Natural killer cell (primary cell): ENCODE results near the gene FRMD6. TPM values are rescaled to one million over a fixed set of nuclear protein-coding genes. Genes with fewer than 3 reads are reported as not detected.
"Not testable (repeated sequence)": the region's sequence is repeated elsewhere in the genome, so short reads cannot be mapped to it uniquely, and the experiment has no call there.

Experiments
- ATAC-seq, 3 donors: fragments of 150-1000 bp in 2 of 3; fragments of 200-7000 bp in 1 of 3; cut with Tn5 transposase; 1 replicate in 1 of 3; 2 replicates in 2 of 3; pipeline ENCODE4 v1.10.0; 2021; ENCODE audit warnings: mild to moderate bottlenecking in 2 of 3, moderate library complexity in 2 of 3
- DNase-seq, 2 donors: peaks; one replicate each; pipeline versions ENCODE4 v3.0.0 to v3.0.0-alpha.2; 2013 to 2021; ENCODE audit warnings: mixed read lengths in 1 of 2
- H3K27ac ChIP-seq: one replicate; pipeline ENCODE4 v1.5.1; 2013; ENCODE audit warnings: mild to moderate bottlenecking, low read length
- H3K27me3 ChIP-seq: one replicate; pipeline ENCODE4 v1.6.1; 2013; ENCODE audit warnings: low read length; ENCODE audit not compliant: control insufficient read depth, insufficient read depth
- H3K36me3 ChIP-seq: one replicate; pipeline ENCODE4 v1.6.1; 2013; ENCODE audit warnings: low read length; ENCODE audit not compliant: control insufficient read depth, insufficient read depth
- H3K4me1 ChIP-seq: one replicate; pipeline ENCODE4 v1.6.1; 2013; ENCODE audit warnings: low read length; ENCODE audit not compliant: control insufficient read depth, insufficient read depth
- H3K4me3 ChIP-seq: one replicate; pipeline ENCODE4 v1.5.1; 2013; ENCODE audit warnings: low read length
- H3K9me3 ChIP-seq: one replicate; pipeline ENCODE4 v1.6.1; 2013; ENCODE audit warnings: low read length; ENCODE audit not compliant: control insufficient read depth, insufficient read depth
- H3K27ac Mint-ChIP-seq, 2 donors: one replicate each; pipeline ENCODE4 v1.8.0; 2022; ENCODE audit warnings: mild to moderate bottlenecking in 2 of 2, mixed read lengths in 2 of 2, moderate library complexity in 1 of 2
- H3K27me3 Mint-ChIP-seq, 2 donors: one replicate each; pipeline ENCODE4 v1.8.0; 2022; ENCODE audit warnings: low read depth in 2 of 2, mixed read lengths in 2 of 2
- H3K36me3 Mint-ChIP-seq: one replicate; pipeline ENCODE4 v1.8.0; 2022; ENCODE audit warnings: mixed read lengths
- H3K4me1 Mint-ChIP-seq, 2 donors: one replicate each; pipeline ENCODE4 v1.8.0; 2022; ENCODE audit warnings: mixed read lengths in 2 of 2
- H3K4me3 Mint-ChIP-seq: one replicate; pipeline ENCODE4 v1.8.0; 2022; ENCODE audit warnings: mild to moderate bottlenecking, moderate library complexity, mixed read lengths
- H3K9me3 Mint-ChIP-seq, 2 donors: one replicate each; pipeline ENCODE4 v1.8.0; 2022; ENCODE audit warnings: mixed read lengths in 2 of 2
- CTCF ChIP-seq: fragments of 200-600 bp; IDR thresholded peaks from one replicate; pipeline ENCODE4 v1.8.0; 2022; ENCODE audit warnings: antibody characterized with exemption
- WGBS: methylation state at CpG from one replicate; pipeline ENCODE4 v1.1.7; 2013; ENCODE audit warnings: missing lambda C conversion rate; ENCODE audit not compliant: insufficient coverage; 5-methylcytosine and 5-hydroxymethylcytosine counted together
- intact Hi-C: fragments of 100-400 bp; cut with micrococcal nuclease; formaldehyde crosslinking; loops from one replicate; pipeline ENCODE4 v1.14.2; 2022
- total RNA-seq, 4 donors: library from RNA; stranded (reverse); fragments of 120-200 nt in 1 of 4; gene quantifications; one replicate each; pipeline versions ENCODE4 v1.2.3 to v1.2.4, GENCODE V29; 2013 to 2022

Gene FRMD6
- total RNA-seq, 3 donors from 2014 or later (not counting 1 experiment from before 2014, with no cell fraction given), result 1.5 to 3.8 (median 2.3) TPM

- DNase-seq (no peak), ATAC-seq (no peak)
- H3K27me3 ChIP-seq, result no peaks in the 10 kb centered on the region
- H3K4me3 Mint-ChIP-seq, result no peak overlapping the region
- no peaks in the 10 kb centered on the region for H3K36me3 Mint-ChIP-seq
- intact Hi-C loops, result no loop called here
- H3K27ac Mint-ChIP-seq, result no peak overlapping the region
- no peak overlapping the region for H3K27ac ChIP-seq
- no peak for TF ChIP-seq CTCF
- no peaks in the 10 kb centered on the region for H3K9me3 ChIP-seq
- no peaks in the 10 kb centered on the region for H3K36me3 ChIP-seq
- WGBS, result 82% methylated on average over 2 of the region's 2 CpGs
- no peak overlapping the region for H3K4me3 ChIP-seq
- peaks cover 11 to 27% of the 10 kb centered on the region in 2 donors for H3K27me3 Mint-ChIP-seq
- H3K9me3 Mint-ChIP-seq, result no peaks in the 10 kb centered on the region
- no peaks in the 10 kb centered on the region for H3K4me1 ChIP-seq
- H3K4me1 Mint-ChIP-seq, result peaks cover 0 to 11% of the 10 kb centered on the region in 2 donors
Observed at GRCh38 chr14:51630987-51631386, 20.7 kb upstream of the FRMD6 start.

- H3K9me3 ChIP-seq, H3K9me3 Mint-ChIP-seq, ATAC-seq, H3K36me3 Mint-ChIP-seq, H3K27ac Mint-ChIP-seq, intact Hi-C loops, H3K4me1 ChIP-seq, H3K4me1 Mint-ChIP-seq, DNase-seq, H3K4me3 ChIP-seq, H3K27me3 ChIP-seq, H3K36me3 ChIP-seq, H3K4me3 Mint-ChIP-seq, H3K27ac ChIP-seq: not testable (repeated sequence)
- 88% methylated on average over 2 of the region's 2 CpGs for WGBS
- H3K27me3 Mint-ChIP-seq, result peaks cover 25 to 44% of the 10 kb centered on the region in 2 donors
Observed at GRCh38 chr14:51633298-51633697, 18.4 kb upstream of the FRMD6 start.

- Histone ChIP-seq H3K4me1 (no peaks in the 10 kb centered on the region), H3K27me3 (no peaks in the 10 kb centered on the region), H3K9me3 (no peaks in the 10 kb centered on the region), H3K27ac (no peak overlapping the region), H3K36me3 (no peaks in the 10 kb centered on the region), H3K4me3 (no peak overlapping the region)
- no peak for DNase-seq
- Mint-ChIP-seq H3K9me3 (no peaks in the 10 kb centered on the region), H3K4me3 (no peak overlapping the region), H3K36me3 (no peaks in the 10 kb centered on the region), H3K4me1 (no peaks in the 10 kb centered on the region), H3K27me3 (peaks cover 27 to 44% of the 10 kb centered on the region in 2 donors), H3K27ac (no peak overlapping the region)
- intact Hi-C loops, result no loop called here
- no peak for ATAC-seq
- no peak for TF ChIP-seq CTCF
- 91% methylated on average over 4 of the region's 4 CpGs for WGBS
Observed at GRCh38 chr14:51636109-51636508, 15.6 kb upstream of the FRMD6 start.

- no peak for ATAC-seq
- H3K9me3 ChIP-seq, result no peaks in the 10 kb centered on the region
- no peak for DNase-seq
- no peak overlapping the region for H3K27ac ChIP-seq
- no peak for TF ChIP-seq CTCF
- 91% methylated on average over 7 of the region's 7 CpGs for WGBS
- Mint-ChIP-seq H3K9me3 (no peaks in the 10 kb centered on the region), H3K36me3 (no peaks in the 10 kb centered on the region), H3K4me1 (no peaks in the 10 kb centered on the region), H3K27ac (no peak overlapping the region), H3K4me3 (no peak overlapping the region), H3K27me3 (peaks cover 27 to 30% of the 10 kb centered on the region in 2 donors)
- no peaks in the 10 kb centered on the region for H3K36me3 ChIP-seq
- no peak overlapping the region for H3K4me3 ChIP-seq
- H3K4me1 ChIP-seq, result no peaks in the 10 kb centered on the region
- no peaks in the 10 kb centered on the region for H3K27me3 ChIP-seq
- intact Hi-C loops, result no loop called here
Observed at GRCh38 chr14:51638071-51638944, 13.4 kb upstream of the FRMD6 start.
